Endodermal cell (in vitro differentiated cells): Measurements from ENCODE around the gene CYP4F8. TPM values are rescaled to one million over a fixed set of nuclear protein-coding genes. Genes with fewer than 3 reads are reported as not detected.

Experiments
- DNase-seq: peaks from one replicate; pipeline ENCODE4 v3.0.0-alpha.2; 2017
- H3K27ac ChIP-seq: 2 replicates; pipeline ENCODE4 v1.5.1; 2013; ENCODE audit warnings: mild to moderate bottlenecking, low read depth, low read length, moderate library complexity
- H3K27me3 ChIP-seq: 2 replicates; pipeline ENCODE4 v1.6.1; 2013; ENCODE audit warnings: mild to moderate bottlenecking, low read length, moderate library complexity; ENCODE audit not compliant: insufficient read depth, control insufficient read depth, poor library complexity, severe bottlenecking
- H3K36me3 ChIP-seq: 2 replicates; pipeline ENCODE4 v1.7.0; 2013; ENCODE audit warnings: mild to moderate bottlenecking, low read length, moderate library complexity; ENCODE audit not compliant: control insufficient read depth, insufficient read depth
- H3K4me1 ChIP-seq: one replicate; pipeline ENCODE4 v1.7.0; 2013; ENCODE audit warnings: low read length; ENCODE audit not compliant: control insufficient read depth, insufficient read depth
- H3K4me3 ChIP-seq: 2 replicates; pipeline ENCODE4 v1.5.1; 2013; ENCODE audit warnings: mild to moderate bottlenecking, low read length, moderate library complexity
- H3K9ac ChIP-seq: 2 replicates; pipeline ENCODE4 v1.6.1; 2013; ENCODE audit warnings: mild to moderate bottlenecking, low read length, moderate library complexity; ENCODE audit not compliant: poor library complexity, severe bottlenecking; ENCODE audit errors: extremely low read depth
- H3K9me3 ChIP-seq: 2 replicates; pipeline ENCODE4 v1.6.1; 2013; ENCODE audit warnings: mild to moderate bottlenecking, low read length, moderate library complexity; ENCODE audit not compliant: control insufficient read depth
- H3K27ac Mint-ChIP-seq: 2 replicates; pipeline ENCODE4 v1.8.0; 2020; ENCODE audit warnings: mixed read lengths
- H3K27me3 Mint-ChIP-seq: 2 replicates; pipeline ENCODE4 v1.8.0; 2021; ENCODE audit warnings: mild to moderate bottlenecking, mixed read lengths; ENCODE audit not compliant: insufficient read depth
- H3K36me3 Mint-ChIP-seq: 2 replicates; pipeline ENCODE4 v1.8.0; 2020; ENCODE audit warnings: low read depth, mixed read lengths
- H3K4me1 Mint-ChIP-seq: 2 replicates; pipeline ENCODE4 v1.8.0; 2020; ENCODE audit warnings: mixed read lengths
- H3K4me3 Mint-ChIP-seq: 2 replicates; pipeline ENCODE4 v1.8.0; 2020; ENCODE audit warnings: mild to moderate bottlenecking, moderate library complexity, mixed read lengths
- H3K9me3 Mint-ChIP-seq: 2 replicates; pipeline ENCODE4 v1.8.0; 2020; ENCODE audit warnings: mild to moderate bottlenecking, mixed read lengths
- WGBS, 2 experiments: methylation state at CpG; one replicate each; pipeline versions ENCODE4 v1.1.5 to v1.1.7; 2013; ENCODE audit warnings: missing lambda C conversion rate in 2 of 2, mixed read lengths in 1 of 2; ENCODE audit not compliant: insufficient coverage in 1 of 2, insufficient read length in 1 of 2; 5-methylcytosine and 5-hydroxymethylcytosine counted together
- total RNA-seq, 2 donors: library from RNA; stranded (reverse); fragmentation: NEBNext Ultra II Directional in 1 of 2; extraction: Animal tissue kit (Norgen Biotek cat#: 25700) in 1 of 2; gene quantifications; 2 replicates in 1 of 2; 3 replicates in 1 of 2; pipeline ENCODE4 v1.2.1, GENCODE V29; 2021
- TF ChIP-seq, protein P1 (sequence below): fragments of 200-600 bp; sonication (generic); conservative IDR thresholded peaks from 2 replicates; pipeline ENCODE4 v1.5.0; 2021; ENCODE audit warnings: antibody characterized with exemption, mild to moderate bottlenecking

Gene CYP4F8
- total RNA-seq, 2 donors from 2014 or later = not detected

DNA sequence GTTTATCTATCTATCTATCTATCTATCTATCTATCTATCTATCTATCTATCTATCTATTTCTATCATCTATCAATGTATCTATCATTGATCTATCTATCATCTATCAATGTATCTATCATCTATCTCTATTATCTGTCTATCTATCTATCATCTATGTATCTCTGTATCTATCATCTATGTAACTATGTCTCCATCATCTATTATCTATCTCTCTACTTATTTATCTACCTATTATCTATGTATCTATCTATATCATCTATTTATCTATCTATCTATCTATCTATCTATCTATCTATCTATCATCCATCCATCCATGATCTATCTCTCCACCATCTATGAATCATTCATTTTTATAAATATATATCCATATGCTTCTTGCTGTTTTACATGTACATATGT, 41.4 kb downstream of the CYP4F8 start:
- DNase-seq = no peak
- H3K36me3 Mint-ChIP-seq = no peaks in the 10 kb centered on the region
- Histone ChIP-seq H3K9me3 (peaks cover 53% of the 10 kb centered on the region), H3K4me1 (no peaks in the 10 kb centered on the region), H3K27me3 (no peaks in the 10 kb centered on the region), H3K36me3 (no peaks in the 10 kb centered on the region), H3K9ac (no peak overlapping the region), H3K27ac (no peak overlapping the region), H3K4me3 (no peak overlapping the region)
- no peaks in the 10 kb centered on the region for H3K27me3 Mint-ChIP-seq
- peaks cover 93% of the 10 kb centered on the region for H3K9me3 Mint-ChIP-seq
- H3K27ac Mint-ChIP-seq = no peak overlapping the region
- no peak overlapping the region for H3K4me3 Mint-ChIP-seq
- no peaks in the 10 kb centered on the region for H3K4me1 Mint-ChIP-seq
- TF ChIP-seq, protein P1, sequence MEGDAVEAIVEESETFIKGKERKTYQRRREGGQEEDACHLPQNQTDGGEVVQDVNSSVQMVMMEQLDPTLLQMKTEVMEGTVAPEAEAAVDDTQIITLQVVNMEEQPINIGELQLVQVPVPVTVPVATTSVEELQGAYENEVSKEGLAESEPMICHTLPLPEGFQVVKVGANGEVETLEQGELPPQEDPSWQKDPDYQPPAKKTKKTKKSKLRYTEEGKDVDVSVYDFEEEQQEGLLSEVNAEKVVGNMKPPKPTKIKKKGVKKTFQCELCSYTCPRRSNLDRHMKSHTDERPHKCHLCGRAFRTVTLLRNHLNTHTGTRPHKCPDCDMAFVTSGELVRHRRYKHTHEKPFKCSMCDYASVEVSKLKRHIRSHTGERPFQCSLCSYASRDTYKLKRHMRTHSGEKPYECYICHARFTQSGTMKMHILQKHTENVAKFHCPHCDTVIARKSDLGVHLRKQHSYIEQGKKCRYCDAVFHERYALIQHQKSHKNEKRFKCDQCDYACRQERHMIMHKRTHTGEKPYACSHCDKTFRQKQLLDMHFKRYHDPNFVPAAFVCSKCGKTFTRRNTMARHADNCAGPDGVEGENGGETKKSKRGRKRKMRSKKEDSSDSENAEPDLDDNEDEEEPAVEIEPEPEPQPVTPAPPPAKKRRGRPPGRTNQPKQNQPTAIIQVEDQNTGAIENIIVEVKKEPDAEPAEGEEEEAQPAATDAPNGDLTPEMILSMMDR = no peak

DNA sequence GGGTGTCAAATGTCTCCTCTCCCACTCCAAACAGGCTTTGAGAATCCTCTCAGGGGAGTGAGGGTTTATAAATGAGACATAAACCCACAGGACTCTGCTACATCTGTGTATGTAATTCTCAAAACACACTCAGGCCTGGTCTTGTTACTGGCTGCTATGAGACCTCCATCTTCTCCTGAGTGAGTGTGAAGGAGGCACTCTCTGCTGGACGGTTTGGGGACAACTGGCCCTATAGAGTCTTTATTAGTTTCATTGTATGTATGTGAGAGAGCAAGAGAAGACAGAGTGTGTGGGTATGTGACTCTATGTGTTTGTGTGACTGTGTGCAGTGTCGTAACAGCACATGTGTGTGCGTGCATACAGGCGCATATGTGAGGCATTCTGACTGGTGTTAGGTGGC, 48.2 kb downstream of the CYP4F8 start:
- Mint-ChIP-seq H3K9me3 (peaks cover 32% of the 10 kb centered on the region), H3K4me3 (no peak overlapping the region), H3K27ac (no peak overlapping the region), H3K36me3 (peaks cover 3% of the 10 kb centered on the region), H3K27me3 (no peaks in the 10 kb centered on the region), H3K4me1 (no peaks in the 10 kb centered on the region)
- no peak for DNase-seq
- TF ChIP-seq, protein P1 = no peak
- Histone ChIP-seq H3K9ac (no peak overlapping the region), H3K36me3 (no peaks in the 10 kb centered on the region), H3K27ac (no peak overlapping the region), H3K4me3 (no peak overlapping the region), H3K9me3 (peaks cover 63% of the 10 kb centered on the region), H3K4me1 (no peaks in the 10 kb centered on the region), H3K27me3 (no peaks in the 10 kb centered on the region)
- 78 to 79% methylated on average over 2 to 4 of the region's 4 CpGs for WGBS, 2 experiments

DNA sequence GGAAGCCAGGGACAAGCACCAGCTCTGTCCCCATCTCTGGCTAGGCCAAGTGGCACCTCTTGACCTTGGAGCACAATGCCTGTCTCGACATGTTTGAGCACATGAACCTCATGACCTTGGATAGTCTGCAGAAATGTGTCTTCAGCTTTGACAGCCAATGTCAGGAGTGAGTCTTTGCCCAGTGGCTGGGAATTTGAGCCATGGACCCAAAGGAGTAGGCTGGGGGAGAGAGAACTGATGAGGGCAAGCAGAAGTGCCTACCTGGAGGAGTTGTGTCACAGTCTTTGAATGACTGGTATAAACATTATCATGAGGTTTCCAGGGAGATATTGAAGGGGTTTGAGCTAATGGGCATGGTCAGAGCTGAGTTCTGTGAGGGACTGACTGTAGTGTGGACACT, 51.2 kb downstream of the CYP4F8 start:
- Histone ChIP-seq H3K4me3 (no peak overlapping the region), H3K9ac (no peak overlapping the region), H3K27me3 (no peaks in the 10 kb centered on the region), H3K9me3 (peaks cover 74% of the 10 kb centered on the region), H3K4me1 (no peaks in the 10 kb centered on the region), H3K27ac (no peak overlapping the region), H3K36me3 (no peaks in the 10 kb centered on the region)
- Mint-ChIP-seq H3K27ac (no peak overlapping the region), H3K4me3 (no peak overlapping the region), H3K9me3 (peaks cover 7% of the 10 kb centered on the region), H3K4me1 (no peaks in the 10 kb centered on the region), H3K36me3 (peaks cover 3% of the 10 kb centered on the region), H3K27me3 (no peaks in the 10 kb centered on the region)
- TF ChIP-seq, protein P1 = no peak
- DNase-seq = no peak
- WGBS, 2 experiments = 20 to 35% methylated on average over 1 of the region's 1 CpG
